Measurements from ENCODE around the gene ANKRD13C.

DNA sequence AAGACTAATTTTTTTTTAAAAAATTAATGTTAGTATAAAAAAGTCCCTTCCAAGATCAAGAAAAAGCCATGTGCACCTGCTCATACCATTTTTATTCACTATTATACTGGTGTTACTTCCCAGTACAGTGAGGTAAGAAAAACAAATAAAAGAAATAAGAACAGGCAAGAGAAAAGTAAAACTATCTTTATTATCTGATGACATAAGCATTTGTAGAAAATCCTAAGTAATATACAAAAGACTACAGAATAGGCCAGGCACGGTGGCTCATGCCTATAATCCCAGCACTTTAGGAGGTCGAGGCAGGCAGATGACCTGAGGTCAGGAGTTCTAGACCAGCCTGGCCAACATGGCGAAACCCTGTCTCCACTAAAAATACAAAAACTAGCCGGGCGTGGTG is 68.1 kb downstream of the ANKRD13C start:
- TF ChIP-seq POLR2AphosphoS5 (IDR thresholded peaks at IDR 0.05; ENCODE audit: low read depth, low read length) (no peak), POLR2A (IDR thresholded peaks at IDR 0.05; ENCODE audit: low read depth, low read length) (no peak), TAF1 (IDR thresholded peaks at IDR 0.05; ENCODE audit: low read depth, low read length) (no peak), PAX5 (IDR thresholded peaks at IDR 0.05; ENCODE audit: insufficient read depth, low read length, severe bottlenecking) (no peak), SPI1 (IDR thresholded peaks at IDR 0.05; ENCODE audit: low read depth, low read length) (no peak)
